Thyroid gland (tissue), 4 donors: ENCODE results near the gene SMG6. TPM values are rescaled to one million over a fixed set of nuclear protein-coding genes. Genes with fewer than 3 reads are reported as not detected.

Experiments used
- DNase-seq, 2 donors: peaks; one replicate each; pipeline ENCODE4 v3.0.0-alpha.2; 2019
- H3K27ac ChIP-seq, 3 donors: fragments of 200-600 bp; sonication (generic); 1 replicate in 2 of 3; 2 replicates in 1 of 3; pipeline ENCODE4 v1.5.1; 2016 to 2019; ENCODE audit warnings: mild to moderate bottlenecking in 1 of 3, moderate library complexity in 1 of 3
- H3K27me3 ChIP-seq: fragments of 200-600 bp; sonication (generic); one replicate; pipeline ENCODE4 v1.5.1; 2019
- H3K36me3 ChIP-seq, 2 donors: fragments of 200-600 bp; sonication (generic); one replicate each; pipeline ENCODE4 v1.5.1; 2016 to 2019
- H3K4me1 ChIP-seq, 2 donors: fragments of 200-600 bp; sonication (generic); one replicate each; pipeline ENCODE4 v1.5.1; 2017 to 2019
- H3K4me3 ChIP-seq, 3 donors: fragments of 200-600 bp; sonication (generic); replicated peaks in 1 of 3; 1 replicate in 2 of 3; 2 replicates in 1 of 3; pipeline ENCODE4 v1.5.1; 2016; ENCODE audit warnings: mild to moderate bottlenecking in 1 of 3
- H3K9me3 ChIP-seq: fragments of 200-600 bp; sonication (generic); one replicate; pipeline ENCODE4 v1.5.1; 2017
- POLR2A ChIP-seq, 2 donors: fragments of 450-650 bp; IDR thresholded peaks; one replicate each; pipeline ENCODE4 v1.6.1; 2017; ENCODE audit warnings: antibody characterized with exemption in 2 of 2, mild to moderate bottlenecking in 2 of 2, moderate library complexity in 1 of 2
- WGBS, 2 donors: methylation state at CpG; one replicate each; pipeline ENCODE4 v1.1.5; 2017; 5-methylcytosine and 5-hydroxymethylcytosine counted together
- intact Hi-C: fragments of 100-400 bp; cut with DNase I; formaldehyde crosslinking; loops from one replicate; pipeline ENCODE4 v1.15.1; 2023
- total RNA-seq, 4 donors: library from RNA; depleted of rRNA; stranded (reverse); fragments of >200 nt; gene quantifications; one replicate each; pipeline ENCODE4 v1.2.3, GENCODE V29; 2016
- TF ChIP-seq, protein P1 (sequence below), 6 experiments: fragments of 200-600 bp in 3 of 6; fragments of 450-650 bp in 3 of 6; sonication (generic) in 3 of 6; IDR thresholded peaks; one replicate each; pipeline ENCODE4 v1.5.1; 2016 to 2019; ENCODE audit warnings: antibody characterized with exemption in 6 of 6, mild to moderate bottlenecking in 2 of 6, inconsistent platforms in 1 of 6, moderate library complexity in 1 of 6

SMG6 gene
- total RNA-seq, 4 donors from 2014 or later, result 26.0 to 35.9 (median 32.9) TPM

DNA sequence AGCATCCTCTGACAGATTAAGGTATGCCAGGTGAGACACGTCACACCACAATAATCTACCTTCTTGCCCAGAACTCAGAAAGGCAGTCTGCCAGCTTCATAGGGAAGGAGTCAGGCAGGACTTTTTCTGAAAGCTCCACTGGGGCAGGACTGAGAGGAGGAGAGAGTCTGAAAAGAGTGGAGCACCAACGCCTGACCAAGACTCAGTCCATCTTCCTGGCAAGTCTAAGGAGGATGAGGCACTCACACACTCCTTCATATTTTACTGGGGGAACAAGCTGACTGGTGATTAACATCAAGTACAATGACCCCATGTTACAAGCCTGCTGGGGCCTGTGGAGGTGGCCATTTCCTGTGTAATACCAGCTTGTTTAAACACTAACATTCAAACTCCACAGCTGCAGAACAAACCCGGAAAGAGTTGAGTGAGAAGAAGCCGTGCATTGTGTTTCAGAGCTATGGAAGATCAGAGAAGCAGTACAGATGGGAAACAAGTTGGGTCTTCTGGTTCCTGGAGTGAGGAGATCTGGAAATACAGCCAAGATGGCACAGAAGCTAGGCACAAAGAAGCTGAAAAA, 126.3 kb downstream of the SMG6 start:
- H3K27ac ChIP-seq, result peak overlapping the region; percentile 19 to 85 (median 37)
- TF ChIP-seq, protein P1, sequence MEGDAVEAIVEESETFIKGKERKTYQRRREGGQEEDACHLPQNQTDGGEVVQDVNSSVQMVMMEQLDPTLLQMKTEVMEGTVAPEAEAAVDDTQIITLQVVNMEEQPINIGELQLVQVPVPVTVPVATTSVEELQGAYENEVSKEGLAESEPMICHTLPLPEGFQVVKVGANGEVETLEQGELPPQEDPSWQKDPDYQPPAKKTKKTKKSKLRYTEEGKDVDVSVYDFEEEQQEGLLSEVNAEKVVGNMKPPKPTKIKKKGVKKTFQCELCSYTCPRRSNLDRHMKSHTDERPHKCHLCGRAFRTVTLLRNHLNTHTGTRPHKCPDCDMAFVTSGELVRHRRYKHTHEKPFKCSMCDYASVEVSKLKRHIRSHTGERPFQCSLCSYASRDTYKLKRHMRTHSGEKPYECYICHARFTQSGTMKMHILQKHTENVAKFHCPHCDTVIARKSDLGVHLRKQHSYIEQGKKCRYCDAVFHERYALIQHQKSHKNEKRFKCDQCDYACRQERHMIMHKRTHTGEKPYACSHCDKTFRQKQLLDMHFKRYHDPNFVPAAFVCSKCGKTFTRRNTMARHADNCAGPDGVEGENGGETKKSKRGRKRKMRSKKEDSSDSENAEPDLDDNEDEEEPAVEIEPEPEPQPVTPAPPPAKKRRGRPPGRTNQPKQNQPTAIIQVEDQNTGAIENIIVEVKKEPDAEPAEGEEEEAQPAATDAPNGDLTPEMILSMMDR (IDR thresholded peaks at IDR 0.05), result no peak
- TF ChIP-seq POLR2A (IDR thresholded peaks at IDR 0.05), result no peak
- 46 to 52% methylated on average over 4 of the region's 4 CpGs for WGBS, 2 donors
- peaks cover 94 to 100% of the 10 kb centered on the region in 2 donors for H3K4me1 ChIP-seq
- no peaks in the 10 kb centered on the region for H3K36me3 ChIP-seq
- H3K4me3 ChIP-seq, result no peak overlapping the region
- H3K27me3 ChIP-seq, result no peaks in the 10 kb centered on the region
- peak in 1 of 2 donors; percentile 46 for DNase-seq
- H3K9me3 ChIP-seq, result no peaks in the 10 kb centered on the region
- intact Hi-C loops, result no loop called here

DNA sequence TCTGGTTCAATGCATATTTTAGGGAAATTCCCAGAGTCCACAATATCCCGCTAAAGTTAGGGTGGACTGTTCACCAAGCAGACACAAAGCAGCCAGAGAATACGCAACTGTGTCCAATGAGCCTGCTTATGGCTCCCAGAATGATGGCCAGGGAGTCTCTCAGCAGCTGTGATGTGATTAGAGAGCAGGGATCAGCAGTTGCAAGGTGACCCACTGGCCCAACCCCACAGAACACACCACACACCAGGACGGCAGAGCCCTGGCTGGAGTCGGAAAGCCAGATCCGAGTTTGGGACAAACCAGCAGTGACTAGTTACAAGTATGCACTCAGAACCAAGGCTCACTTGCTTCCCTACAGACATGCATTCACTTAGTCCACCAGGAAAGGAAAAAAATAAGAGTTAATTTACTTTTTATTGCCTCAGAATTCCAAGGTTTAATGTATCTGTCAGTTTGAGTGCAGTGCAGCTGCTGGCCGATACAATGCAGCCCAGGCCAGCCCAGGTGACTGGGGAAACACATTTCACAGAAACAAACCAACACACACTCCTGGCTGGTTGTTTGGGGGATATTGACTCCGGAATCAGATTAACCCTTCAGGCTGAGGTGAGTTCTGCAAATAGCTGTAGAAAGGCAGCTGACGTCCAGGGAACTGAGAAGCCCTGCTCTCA, 127.0 kb downstream of the SMG6 start:
- no peaks in the 10 kb centered on the region for H3K36me3 ChIP-seq
- WGBS, 2 donors, result 69 to 77% methylated on average over 8 of the region's 8 CpGs
- no peak for TF ChIP-seq POLR2A (IDR thresholded peaks at IDR 0.05)
- TF ChIP-seq, protein P1 (IDR thresholded peaks at IDR 0.05), result no peak
- H3K27ac ChIP-seq, result peak overlapping the region in 2 of 3 donors; percentile 37 to 85
- intact Hi-C loops, result no loop called here
- no peaks in the 10 kb centered on the region for H3K9me3 ChIP-seq
- no peak for DNase-seq
- H3K27me3 ChIP-seq, result no peaks in the 10 kb centered on the region
- no peak overlapping the region for H3K4me3 ChIP-seq
- peaks cover 93 to 100% of the 10 kb centered on the region in 2 donors for H3K4me1 ChIP-seq

DNA sequence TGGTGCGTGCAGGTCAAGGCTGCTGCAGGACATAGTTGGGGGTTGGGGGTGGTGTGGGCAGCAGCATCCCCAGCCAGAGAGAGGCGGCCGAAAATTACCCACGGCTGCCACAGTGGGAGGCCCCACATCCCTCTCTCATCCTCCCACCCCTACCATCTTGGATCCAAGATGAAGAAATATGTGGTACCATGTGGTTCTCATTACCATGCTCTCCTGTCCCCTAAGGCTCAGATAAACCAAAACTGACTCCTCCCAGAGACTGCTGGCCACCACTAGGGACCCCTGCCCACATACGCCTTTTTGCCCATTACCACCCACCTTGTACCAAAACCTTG, 128.3 kb downstream of the SMG6 start:
- H3K27ac ChIP-seq, result peak overlapping the region; percentile 45 to 85 (median 74)
- DNase-seq, result no peak
- H3K9me3 ChIP-seq, result no peaks in the 10 kb centered on the region
- H3K4me3 ChIP-seq, result no peak overlapping the region
- intact Hi-C loops, result no loop called here
- TF ChIP-seq, protein P1 (IDR thresholded peaks at IDR 0.05), result no peak
- WGBS, 2 donors, result 54 to 57% methylated on average over 5 of the region's 5 CpGs
- H3K4me1 ChIP-seq, result peaks cover 80 to 89% of the 10 kb centered on the region in 2 donors
- no peaks in the 10 kb centered on the region for H3K36me3 ChIP-seq
- no peaks in the 10 kb centered on the region for H3K27me3 ChIP-seq

DNA sequence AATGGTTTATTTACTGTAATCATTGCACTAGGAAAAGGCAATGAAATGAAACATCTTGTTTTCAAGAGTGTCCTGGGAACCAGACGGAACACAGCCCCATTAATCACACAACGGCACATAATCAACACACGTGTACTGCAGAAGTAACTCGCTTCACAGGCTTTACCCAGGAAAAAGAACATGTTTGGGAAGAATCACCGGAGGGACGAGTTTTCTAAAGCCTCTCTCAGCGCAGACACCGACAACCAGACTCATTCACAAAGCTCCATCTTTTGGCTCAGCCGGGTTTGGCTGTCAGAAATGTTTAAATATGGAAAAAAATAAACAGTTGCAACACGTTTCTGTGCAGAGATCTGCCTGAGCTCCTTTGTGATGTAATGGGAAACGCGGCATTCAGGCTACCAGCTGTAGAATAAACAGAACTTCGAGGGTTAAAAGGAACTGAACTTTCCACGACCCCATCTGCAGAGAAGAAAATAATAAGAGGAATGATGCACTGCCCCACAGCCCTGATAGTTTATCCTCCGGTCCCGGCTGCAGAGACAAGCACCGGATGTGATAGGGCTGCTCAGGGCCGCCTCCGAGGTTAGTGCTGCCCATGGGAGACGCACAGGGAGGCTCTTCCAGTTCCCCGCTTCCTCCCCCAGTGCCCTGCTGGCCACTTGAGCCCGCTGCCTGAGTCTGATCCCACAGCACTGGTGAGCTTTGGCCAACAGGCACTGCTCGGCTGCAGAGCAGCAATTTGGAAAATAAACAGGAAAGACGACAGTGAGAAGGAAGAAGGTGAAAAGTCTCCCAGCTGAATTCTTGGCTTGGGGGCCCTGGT, 128.9 kb downstream of the SMG6 start:
- no peaks in the 10 kb centered on the region for H3K9me3 ChIP-seq
- H3K4me3 ChIP-seq, result no peak overlapping the region
- DNase-seq, result peak; percentile 81 to 91
- TF ChIP-seq POLR2A (IDR thresholded peaks at IDR 0.05), result no peak
- TF ChIP-seq, protein P1 (IDR thresholded peaks at IDR 0.05), result peak in 2 of 6 experiments; percentile 11 to 15
- H3K27me3 ChIP-seq, result no peaks in the 10 kb centered on the region
- intact Hi-C loops, result no loop called here
- WGBS, 2 donors, result 12 to 15% methylated on average over 21 to 22 of the region's 24 CpGs
- H3K27ac ChIP-seq, result peak overlapping the region; percentile 45 to 85 (median 74)
- peaks cover 75 to 83% of the 10 kb centered on the region in 2 donors for H3K4me1 ChIP-seq
- H3K36me3 ChIP-seq, result no peaks in the 10 kb centered on the region
